ENCODE results near the gene FSIP2.
"Not testable (repeated sequence)": the region's sequence is repeated elsewhere in the genome, so short reads cannot be mapped to it uniquely, and the experiment has no call there.

Gene FSIP2

DNA sequence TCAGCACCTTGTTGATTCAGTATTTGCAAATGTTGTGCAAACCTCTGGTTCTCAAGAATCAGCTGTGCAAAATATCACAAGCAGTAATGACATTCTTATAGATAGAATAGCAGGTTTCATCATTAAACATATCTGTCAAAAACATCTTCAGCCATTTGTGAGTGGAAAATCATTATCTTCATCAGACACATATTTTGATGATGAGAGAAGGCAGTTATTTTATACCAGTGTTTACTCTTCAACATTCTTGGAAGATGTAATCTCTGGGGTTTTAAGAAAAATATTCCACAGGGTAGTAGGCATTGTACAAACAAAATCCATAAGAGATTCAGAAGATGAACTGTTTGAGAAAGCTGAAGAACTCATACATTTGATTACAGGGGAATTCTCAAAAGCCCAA lies 64.3 kb downstream of the FSIP2 start:
- DNase-seq, result no peak

DNA sequence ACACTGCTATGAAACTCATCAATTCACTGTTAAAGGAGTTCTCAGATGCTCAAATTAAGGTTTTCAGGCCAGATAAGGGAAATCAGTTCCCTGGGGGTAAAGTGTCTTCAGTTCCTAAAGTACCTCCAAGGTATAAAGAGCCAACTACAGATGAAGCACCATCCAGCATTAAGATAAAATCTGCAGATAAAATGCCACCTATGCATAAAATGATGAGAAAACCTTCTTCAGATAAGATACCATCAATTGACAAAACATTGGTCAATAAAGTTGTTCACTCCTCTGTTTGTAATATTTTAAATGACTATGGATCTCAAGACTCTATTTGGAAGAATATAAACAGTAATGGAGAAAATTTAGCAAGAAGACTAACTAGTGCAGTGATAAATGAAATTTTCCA lies 68.2 kb downstream of the FSIP2 start:
- DNase-seq, result no peak

DNA sequence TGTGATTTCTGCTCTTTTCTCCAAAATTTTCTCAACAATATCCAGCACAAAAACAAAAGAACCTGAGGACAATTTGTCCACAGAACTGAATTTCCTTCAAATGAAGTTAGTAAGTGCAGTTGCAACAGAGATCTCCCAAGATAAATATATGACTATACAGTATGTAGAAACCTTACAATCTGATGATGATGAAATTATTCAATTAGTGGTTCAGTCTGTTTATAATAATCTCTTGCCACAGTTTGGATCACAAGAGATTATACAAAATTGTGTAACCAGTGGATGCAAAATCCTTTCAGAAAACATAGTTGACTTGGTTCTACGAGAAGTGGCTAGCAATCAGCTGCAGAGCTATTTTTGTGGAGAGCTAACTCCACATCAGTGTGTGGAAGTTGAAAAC lies 68.7 kb downstream of the FSIP2 start:
- DNase-seq, result no peak

DNA sequence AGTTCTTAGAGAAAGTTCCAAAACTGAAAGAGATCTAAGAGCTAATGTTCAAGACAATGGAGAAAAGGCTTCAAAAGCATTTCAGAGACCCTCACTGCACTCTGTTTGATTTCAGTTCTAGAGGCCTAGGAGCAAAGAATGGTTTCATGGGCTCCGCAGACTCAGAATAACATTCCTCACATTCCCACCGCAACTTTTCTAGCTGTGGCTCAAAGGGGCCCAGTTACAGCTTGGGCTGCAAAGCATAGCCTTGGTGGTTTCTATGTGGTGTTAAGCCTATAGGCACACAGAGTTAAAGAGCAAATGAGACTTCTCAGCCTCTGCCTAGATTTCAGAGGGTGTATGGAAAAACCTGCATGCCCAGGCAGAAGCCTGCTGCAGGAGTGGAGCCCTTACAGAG lies 73.0 kb downstream of the FSIP2 start:
- no peak for DNase-seq

DNA sequence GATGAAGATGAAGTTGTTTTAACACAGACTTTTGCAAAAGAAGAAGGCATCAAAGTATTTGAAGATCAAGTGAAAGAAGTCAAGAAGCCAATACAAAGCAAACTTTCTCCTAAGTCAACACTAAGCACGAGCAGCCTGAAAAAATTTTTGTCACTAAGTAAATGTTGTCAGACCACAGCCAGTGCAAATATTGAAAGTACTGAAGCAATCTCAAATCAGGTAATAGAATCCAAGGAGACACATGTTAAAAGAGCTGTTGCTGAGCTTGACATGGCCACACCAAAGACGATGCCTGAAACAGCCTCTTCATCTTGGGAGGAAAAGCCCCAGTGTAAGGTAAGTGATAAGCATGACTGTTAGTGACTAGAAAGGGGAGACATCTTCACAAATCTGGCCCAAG lies 75.1 kb downstream of the FSIP2 start:
- DNase-seq, result no peak

DNA sequence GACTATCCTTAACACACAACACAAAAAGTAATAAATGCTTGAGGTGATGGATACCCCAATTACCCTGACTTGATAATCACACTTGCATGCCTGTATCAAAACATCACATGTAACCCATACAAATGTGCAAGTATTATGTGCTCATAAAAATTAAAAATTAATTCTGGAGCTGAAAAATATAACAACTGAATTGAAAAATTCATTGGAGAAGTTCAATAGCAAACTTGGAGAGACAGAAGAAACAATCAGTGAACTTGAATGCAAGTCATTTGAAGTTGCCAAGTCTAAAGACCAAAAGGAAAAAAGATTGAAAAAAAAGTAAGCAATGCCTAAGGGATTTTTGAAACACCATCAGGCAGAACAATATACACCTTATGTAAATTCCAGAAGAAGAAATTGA lies 79.4 kb downstream of the FSIP2 start:
- no peak for DNase-seq

DNA sequence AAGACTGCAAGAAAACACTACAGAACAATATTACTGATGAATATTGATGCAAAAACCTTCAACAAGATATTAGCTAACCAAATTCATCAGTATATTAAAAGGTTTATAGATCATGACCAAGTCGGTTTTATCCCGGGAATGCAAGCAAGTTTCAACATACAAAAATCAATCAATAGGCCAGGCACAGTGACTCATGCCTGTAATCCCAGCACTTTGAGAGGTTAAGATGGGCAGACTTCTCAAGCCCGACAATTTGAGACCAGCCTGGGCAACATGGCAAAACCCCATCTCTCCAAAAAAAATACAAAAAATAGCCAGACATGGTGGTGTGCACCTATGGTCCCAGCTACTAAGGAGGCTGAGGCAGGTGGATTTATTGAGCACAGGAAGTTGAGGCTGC lies 82.9 kb downstream of the FSIP2 start:
- DNase-seq, result no peak

DNA sequence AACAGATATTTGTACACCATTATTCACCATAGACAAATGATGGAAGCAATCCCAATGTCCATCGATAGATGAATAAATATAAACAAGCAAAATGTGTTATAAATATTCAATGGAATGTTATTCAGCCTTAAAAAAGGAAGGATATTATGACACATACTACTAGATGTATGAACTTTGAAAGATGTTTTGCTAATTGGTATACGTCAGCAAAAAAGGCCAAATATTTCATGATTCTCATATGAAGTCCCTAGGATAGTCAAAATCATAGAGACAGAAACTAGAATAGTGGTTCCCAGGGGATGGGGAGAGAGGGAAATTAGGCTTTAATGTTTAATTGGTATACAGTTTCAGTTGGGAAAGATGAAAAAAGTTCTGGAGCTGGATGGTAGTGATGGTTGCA lies 85.2 kb downstream of the FSIP2 start:
- no peak for DNase-seq

DNA sequence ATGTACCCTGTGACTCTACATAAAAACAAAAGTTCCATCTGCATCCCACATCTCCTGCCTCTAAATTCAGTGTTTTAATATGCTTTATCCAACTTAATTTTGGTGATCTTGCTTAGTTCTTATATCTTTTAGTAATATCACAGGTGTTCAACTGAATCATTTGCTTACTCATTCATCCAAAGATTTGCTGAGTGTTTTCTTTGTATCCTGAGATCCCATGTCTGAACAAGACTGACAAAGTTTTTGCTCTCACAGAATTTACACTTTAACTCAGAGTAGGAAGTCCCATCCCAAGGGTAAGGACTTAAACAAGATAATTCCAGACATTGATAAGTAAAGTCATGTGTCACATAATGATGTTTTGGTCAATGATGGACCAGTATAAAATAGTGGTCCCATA lies 87.0 kb downstream of the FSIP2 start:
- DNase-seq, result no peak

DNA sequence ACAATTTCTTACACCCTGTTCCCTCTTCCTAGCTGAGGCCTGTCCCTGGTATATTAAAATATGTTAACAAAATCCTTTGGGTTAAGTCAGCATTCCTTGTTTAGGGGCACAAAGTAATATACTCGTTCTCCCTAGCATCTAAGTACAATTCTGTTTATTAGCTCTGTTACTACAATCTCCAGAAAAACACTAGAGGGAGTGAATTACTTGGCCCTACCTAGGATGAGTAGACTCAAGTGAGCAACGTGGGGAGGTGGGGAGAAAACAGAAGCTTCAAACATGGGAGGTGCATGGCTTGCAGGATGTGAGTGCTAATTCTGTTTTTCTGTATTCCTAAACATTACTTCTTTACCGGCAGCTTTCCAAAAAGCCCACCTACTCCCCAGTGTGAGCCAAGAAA lies 89.7 kb downstream of the FSIP2 start:
- no peak for DNase-seq

DNA sequence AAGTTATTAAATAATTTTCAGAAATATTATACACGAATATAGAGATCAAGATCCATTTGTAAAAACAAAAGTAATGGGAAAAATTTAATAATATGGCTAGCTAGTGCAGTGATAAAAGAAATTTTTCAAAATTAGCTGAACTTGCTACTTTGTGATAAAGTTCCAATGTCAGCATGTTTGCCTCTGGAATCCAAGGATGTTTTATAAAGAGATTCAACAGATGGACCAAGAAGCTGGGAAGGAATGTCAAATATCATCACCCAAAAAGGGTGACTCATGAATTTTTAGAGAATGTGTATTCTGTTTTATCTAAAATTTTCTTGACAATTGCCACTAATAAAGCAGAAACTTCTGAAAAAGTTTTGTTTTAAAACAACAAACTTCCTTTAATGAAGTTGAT lies 95.3 kb downstream of the FSIP2 start:
- DNase-seq, result no peak

DNA sequence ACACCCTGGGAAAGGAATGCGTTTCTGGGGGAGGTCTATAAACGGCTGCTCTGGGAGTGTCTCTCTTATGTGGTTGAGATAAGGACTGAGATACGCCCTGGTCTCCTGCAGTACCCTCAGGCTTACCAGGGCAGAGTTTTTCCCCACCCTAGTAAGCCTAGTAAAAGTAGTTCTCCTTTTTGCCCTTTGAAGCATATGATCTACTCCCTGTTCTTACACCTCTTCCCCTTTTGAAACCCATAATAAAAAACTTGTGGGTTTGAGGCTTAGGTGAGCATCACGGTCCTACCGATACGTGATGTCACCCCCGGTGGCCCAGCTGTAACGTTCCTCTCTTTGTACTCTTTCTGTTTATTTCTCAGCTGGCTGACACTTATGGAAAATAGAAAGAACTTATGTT lies 97.4 kb downstream of the FSIP2 start:
- DNase-seq, result no peak

DNA sequence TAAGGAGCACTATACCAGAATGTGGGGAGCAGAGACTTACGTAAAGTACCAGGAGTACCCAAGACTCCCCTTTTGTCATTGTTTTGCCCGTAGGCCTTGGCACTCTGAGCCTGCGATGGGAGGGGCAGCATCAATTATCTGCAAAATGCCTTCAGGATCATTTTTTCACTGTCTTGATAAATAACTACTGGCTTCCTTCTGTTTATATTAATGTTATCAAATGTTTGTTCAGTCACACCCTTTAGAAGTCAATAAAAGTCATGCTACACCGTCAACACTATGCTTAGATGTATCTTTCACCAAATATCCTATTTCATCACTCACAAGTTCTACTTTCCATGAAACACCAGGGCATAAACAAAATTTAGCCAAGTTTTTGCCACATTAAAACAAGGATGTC lies 116.3 kb downstream of the FSIP2 start:
- DNase-seq, result no peak

DNA sequence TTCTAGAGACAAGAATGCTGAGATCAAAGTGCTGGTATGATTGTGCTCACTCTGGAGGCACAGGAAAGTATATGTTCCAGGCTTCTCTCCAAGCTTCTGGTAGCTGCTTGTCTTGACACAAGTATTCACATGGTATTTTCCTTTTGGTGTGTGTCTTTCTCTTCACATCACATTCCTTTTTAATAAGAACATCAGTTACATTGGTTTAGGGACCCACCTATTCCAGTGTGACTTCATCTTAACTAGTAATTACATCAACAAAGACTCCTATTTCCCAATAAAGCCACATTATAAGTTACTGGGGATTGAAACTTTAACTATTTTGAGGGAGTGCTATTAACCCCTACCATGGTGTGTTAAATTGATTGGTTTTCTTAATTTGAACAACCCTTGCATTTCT lies 119.1 kb downstream of the FSIP2 start:
- no peak for DNase-seq

DNA sequence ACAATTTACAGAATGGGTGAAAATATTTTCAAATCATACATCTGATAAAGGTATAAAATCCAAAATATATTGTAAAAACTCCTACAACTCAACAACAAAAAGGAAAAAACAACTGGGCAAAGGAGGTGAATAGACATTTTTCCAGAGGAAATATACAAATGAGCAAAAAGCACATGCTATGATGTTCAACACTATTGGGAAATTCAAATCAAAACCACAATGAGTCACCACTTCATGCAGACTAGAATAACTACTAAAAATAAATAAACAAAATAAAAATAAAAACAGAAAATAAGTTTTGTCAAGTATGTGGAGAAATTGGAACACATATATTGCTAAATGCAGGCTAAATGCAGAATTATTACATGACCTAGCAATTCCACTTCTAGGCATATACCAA lies 120.9 kb downstream of the FSIP2 start:
- no peak for DNase-seq

DNA sequence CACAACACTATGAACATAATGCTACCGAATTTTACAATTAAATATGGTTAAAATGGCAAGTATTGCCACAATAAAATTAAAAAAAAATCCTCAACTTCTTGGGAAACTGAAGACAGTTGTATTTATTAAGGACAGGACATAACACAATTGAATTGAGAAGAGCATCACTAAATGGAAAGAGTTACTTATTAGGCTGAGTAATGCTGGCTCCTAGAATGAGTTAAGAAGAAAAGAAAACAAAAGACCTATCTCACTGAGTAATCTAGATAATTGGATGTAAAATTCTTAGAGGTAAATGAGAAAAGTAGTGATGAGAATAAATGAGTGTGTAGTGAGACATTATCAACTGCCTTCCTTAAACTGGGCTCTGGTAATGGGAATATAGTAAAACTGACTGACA lies 121.7 kb downstream of the FSIP2 start:
- DNase-seq, result no peak

DNA sequence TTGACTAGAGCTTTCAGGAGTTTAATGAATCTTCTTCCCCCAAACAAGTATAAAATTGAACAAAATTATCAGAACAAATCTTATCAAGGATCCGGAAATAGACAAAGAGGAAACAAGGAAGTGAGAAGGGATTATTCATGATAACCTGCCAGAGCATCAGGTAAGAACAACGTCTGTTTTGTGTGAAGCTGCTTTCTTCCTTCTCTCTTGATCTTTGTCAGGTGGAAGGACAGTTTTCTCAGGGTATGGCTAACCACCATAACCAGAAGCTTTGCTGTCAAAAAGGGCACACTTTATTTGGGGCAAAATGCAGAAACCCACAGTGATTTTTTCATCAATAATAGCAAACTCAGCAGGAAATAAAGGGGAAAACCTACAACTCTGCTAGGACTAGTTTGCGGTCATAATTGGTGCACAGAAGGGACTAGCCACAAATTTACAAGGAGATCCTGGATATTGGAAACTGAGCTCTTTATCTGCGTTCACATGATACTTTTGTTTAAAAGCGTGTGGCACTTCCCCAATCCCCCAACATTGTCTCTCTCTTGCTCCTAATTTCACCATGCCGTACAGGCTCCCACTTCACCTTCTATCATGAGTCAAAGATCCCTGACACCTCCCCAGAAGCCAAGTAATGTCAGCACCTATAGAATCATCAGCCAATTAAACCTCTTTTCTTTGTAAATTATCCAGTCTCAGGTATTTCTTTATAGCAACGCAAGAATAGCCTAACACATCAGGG lies 124.2 kb downstream of the FSIP2 start:
- no peak for DNase-seq

DNA sequence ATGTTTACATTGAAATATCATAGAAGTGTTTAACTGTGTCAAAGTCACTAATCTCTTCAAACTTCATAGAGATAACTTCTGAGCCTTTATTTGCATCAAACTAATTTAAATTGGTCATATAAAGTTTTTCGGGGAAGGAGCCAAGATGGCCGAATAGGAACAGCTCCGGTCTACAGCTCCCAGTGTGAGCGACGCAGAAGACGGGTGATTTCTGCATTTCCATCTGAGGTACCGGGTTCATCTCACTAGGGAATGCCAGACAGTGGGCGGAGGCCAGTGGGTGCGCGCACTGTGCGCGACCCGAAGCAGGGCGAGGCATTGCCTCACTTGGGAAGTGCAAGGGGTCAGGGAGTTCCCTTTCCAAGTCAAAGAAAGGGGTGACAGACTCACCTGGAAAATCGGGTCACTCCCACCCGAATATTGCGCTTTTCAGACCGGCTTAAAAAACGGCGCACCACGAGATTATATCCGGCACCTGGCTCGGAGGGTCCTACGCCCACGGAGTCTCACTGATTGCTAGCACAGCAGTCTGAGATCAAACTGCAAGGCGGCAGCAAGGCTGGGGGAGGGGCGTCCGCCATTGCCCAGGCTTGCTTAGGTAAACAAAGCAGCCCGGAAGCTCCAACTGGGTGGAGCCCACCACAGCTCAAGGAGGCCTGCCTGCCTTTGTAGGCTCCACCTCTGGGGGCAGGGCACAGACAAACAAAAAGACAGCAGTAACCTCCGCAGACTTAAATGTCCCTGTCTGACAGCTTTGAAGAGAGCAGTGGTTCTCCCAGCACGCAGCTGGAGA lies 126.1 kb downstream of the FSIP2 start:
- DNase-seq, result not testable (repeated sequence)

DNA sequence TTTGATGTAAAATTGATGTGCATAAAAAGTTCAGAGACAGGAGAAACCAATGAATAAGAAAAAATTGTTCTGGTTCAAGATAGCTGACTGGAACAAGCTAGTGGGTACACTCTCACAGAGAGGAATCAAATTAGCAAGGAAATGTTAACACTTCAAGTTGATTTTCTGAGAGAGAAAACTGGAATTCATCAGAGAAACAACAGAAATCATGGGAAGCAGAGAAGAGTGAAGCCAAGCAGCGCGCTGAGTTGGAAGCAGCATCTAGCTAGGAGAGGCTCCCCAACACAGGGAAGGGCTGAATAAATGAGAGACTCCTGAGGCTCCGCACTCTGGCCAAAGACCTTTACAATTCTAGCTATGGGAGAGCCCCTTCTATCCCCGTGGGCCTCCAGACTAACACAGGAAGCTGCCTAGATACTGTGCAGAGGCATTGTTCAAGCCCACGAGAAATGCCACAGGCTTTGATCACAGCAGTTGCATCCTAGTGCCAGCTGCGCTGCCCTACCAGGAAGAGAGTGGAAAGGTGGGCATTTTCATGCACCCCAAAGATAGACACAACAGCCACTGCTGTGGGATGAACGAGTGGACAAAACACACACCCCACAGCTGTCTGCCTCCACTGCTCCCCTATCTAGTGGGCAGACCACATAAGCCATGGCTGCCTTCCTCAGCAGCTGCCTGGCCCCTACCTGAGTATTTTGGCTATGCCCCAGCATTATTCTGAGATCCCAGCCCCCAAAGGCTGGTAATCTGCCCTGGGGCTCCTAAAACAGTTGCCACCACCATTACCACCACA lies 136.7 kb downstream of the FSIP2 start:
- no peak for DNase-seq

DNA sequence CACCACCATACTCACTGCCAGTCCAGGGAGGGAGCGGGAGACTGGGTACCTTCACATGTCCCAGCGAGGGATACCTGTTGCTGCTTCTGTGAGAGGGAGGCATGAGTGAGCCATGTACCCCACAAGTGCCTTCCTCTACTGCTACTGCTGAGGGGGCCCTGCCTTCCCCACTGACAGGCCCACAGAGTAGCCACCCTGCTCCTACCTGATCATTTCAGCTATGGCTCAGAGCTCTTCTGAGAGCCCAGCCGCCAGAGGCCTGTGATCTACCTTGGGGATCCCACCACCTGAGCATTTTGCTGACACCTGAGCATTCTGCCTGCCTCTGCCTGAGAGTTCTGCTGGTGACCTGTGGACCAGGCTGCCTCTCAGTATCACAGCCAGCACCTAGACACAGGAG lies 137.6 kb downstream of the FSIP2 start:
- no peak for DNase-seq

DNA sequence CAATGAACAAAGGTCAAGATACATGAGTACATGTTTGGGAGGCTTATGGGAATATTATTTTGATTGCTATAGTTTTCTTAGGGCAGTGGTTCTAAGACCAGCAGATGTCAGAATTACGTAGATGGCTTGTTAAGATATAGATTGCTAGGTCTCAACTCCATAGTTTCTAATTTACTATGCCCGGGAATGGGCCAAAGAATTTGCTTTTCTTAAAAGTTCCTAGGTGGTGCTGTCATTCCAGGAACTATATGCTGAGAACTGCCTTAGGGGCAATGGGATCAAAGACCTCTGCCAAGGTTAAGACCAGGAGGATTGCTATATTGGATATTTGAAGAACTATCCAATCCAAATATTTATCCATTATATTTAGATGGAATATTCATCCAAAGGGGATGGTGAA lies 141.8 kb downstream of the FSIP2 start:
- no peak for DNase-seq
